Measurements from ENCODE around the gene ARFIP1. TPM values are rescaled to one million over a fixed set of nuclear protein-coding genes. Genes with fewer than 3 reads are reported as not detected.

Gene ARFIP1
- total RNA-seq, 1 donor from 2014 or later = 13.0 TPM

GRCh38 chr4:152935631-152936445, 156.1 kb downstream of the ARFIP1 start, which contains the start of gene FHDC1:
Gene FHDC1 (plus strand): TSS chr4:152936323. CDS start chr4:152943058, 6,735 bp downstream.
- Mint-ChIP-seq H3K27ac (peak within 1 kb of the TSS; percentile 4), H3K27me3 (peaks cover 68% of the 10 kb centered on the region), H3K9me3 (no peaks in the 10 kb centered on the region), H3K36me3 (ENCODE audit: low read depth) (peaks cover 1% of the 10 kb centered on the region), H3K4me3 (peak within 1 kb of the TSS; percentile 66), H3K4me1 (peaks cover 14% of the 10 kb centered on the region)
- peak; percentile 71 for DNase-seq
- intact Hi-C loops (cut with micrococcal nuclease) = loop anchor here (5.0 kb wide), 1 partner anchor 159 kb away; the partner anchor contains the start of genes ARFIP1 and TIGD4

GRCh38 chr4:152936446-152937335, 156.9 kb downstream of the ARFIP1 start:
- intact Hi-C loops (cut with micrococcal nuclease) = loop anchor here (5.0 kb wide), 1 partner anchor 159 kb away; the partner anchor contains the start of genes ARFIP1 and TIGD4
- peaks cover 1% of the 10 kb centered on the region for H3K36me3 Mint-ChIP-seq (ENCODE audit: low read depth)
- no peaks in the 10 kb centered on the region for H3K9me3 Mint-ChIP-seq
- DNase-seq = peak; percentile 73
- no peak overlapping the region for H3K27ac Mint-ChIP-seq
- peaks cover 63% of the 10 kb centered on the region for H3K27me3 Mint-ChIP-seq
- peaks cover 14% of the 10 kb centered on the region for H3K4me1 Mint-ChIP-seq
- H3K4me3 Mint-ChIP-seq = peak overlapping the region; percentile 62

GRCh38 chr4:152937336-152938236, 157.8 kb downstream of the ARFIP1 start:
- intact Hi-C loops (cut with micrococcal nuclease) = loop anchor here (5.0 kb wide), 1 partner anchor 160 kb away; the partner anchor contains the start of genes ARFIP1 and TIGD4
- H3K4me3 Mint-ChIP-seq = peak overlapping the region; percentile 74
- H3K4me1 Mint-ChIP-seq = peaks cover 14% of the 10 kb centered on the region
- no peak overlapping the region for H3K27ac Mint-ChIP-seq
- peak; percentile 67 for DNase-seq
- peaks cover 1% of the 10 kb centered on the region for H3K36me3 Mint-ChIP-seq (ENCODE audit: low read depth)
- H3K9me3 Mint-ChIP-seq = no peaks in the 10 kb centered on the region
- peaks cover 69% of the 10 kb centered on the region for H3K27me3 Mint-ChIP-seq

GRCh38 chr4:152938237-152938947, 158.6 kb downstream of the ARFIP1 start:
- peak overlapping the region; percentile 74 for H3K4me3 Mint-ChIP-seq

GRCh38 chr4:152939621-152940020, 159.9 kb downstream of the ARFIP1 start:
- peaks cover 1% of the 10 kb centered on the region for H3K36me3 Mint-ChIP-seq (ENCODE audit: low read depth)
- H3K4me1 Mint-ChIP-seq = peaks cover 14% of the 10 kb centered on the region
- H3K9me3 Mint-ChIP-seq = no peaks in the 10 kb centered on the region
- intact Hi-C loops (cut with micrococcal nuclease) = loop anchor here (5.0 kb wide), 1 partner anchor 162 kb away; the partner anchor contains the start of genes ARFIP1 and TIGD4
- DNase-seq = no peak
- H3K27ac Mint-ChIP-seq = no peak overlapping the region
- no peak overlapping the region for H3K4me3 Mint-ChIP-seq
- peaks cover 55% of the 10 kb centered on the region for H3K27me3 Mint-ChIP-seq

More at GRCh38 chr4:152938237-152938947, 158.6 kb downstream of the ARFIP1 start:
- peaks cover 14% of the 10 kb centered on the region for H3K4me1 Mint-ChIP-seq
- H3K27me3 Mint-ChIP-seq = peaks cover 65% of the 10 kb centered on the region
- H3K36me3 Mint-ChIP-seq (ENCODE audit: low read depth) = peaks cover 1% of the 10 kb centered on the region
- H3K9me3 Mint-ChIP-seq = no peaks in the 10 kb centered on the region
- no peak overlapping the region for H3K27ac Mint-ChIP-seq
- intact Hi-C loops (cut with micrococcal nuclease) = loop anchor here (5.0 kb wide), 1 partner anchor 161 kb away; the partner anchor contains the start of genes ARFIP1 and TIGD4
- DNase-seq = no peak

- no peak overlapping the region for H3K4me3 Mint-ChIP-seq
- H3K36me3 Mint-ChIP-seq (ENCODE audit: low read depth) = peaks cover 1% of the 10 kb centered on the region
- no peaks in the 10 kb centered on the region for H3K9me3 Mint-ChIP-seq
- H3K4me1 Mint-ChIP-seq = peaks cover 9% of the 10 kb centered on the region
- H3K27me3 Mint-ChIP-seq = peaks cover 46% of the 10 kb centered on the region
- intact Hi-C loops (cut with micrococcal nuclease) = no loop called here
- no peak for DNase-seq
- H3K27ac Mint-ChIP-seq = no peak overlapping the region
Measured at GRCh38 chr4:152940461-152940860, 160.7 kb downstream of the ARFIP1 start.

GRCh38 chr4:152941411-152941810, 161.7 kb downstream of the ARFIP1 start:
- DNase-seq = no peak
- intact Hi-C loops (cut with micrococcal nuclease) = no loop called here
- no peaks in the 10 kb centered on the region for H3K36me3 Mint-ChIP-seq (ENCODE audit: low read depth)
- peaks cover 49% of the 10 kb centered on the region for H3K27me3 Mint-ChIP-seq
- H3K9me3 Mint-ChIP-seq = no peaks in the 10 kb centered on the region
- H3K27ac Mint-ChIP-seq = no peak overlapping the region
- peaks cover 6% of the 10 kb centered on the region for H3K4me1 Mint-ChIP-seq
- no peak overlapping the region for H3K4me3 Mint-ChIP-seq

GRCh38 chr4:152942346-152942745, 162.6 kb downstream of the ARFIP1 start:
- DNase-seq = no peak
- intact Hi-C loops (cut with micrococcal nuclease) = no loop called here
- peaks cover 56% of the 10 kb centered on the region for H3K27me3 Mint-ChIP-seq
- H3K4me3 Mint-ChIP-seq = no peak overlapping the region
- H3K9me3 Mint-ChIP-seq = no peaks in the 10 kb centered on the region
- H3K27ac Mint-ChIP-seq = no peak overlapping the region
- peaks cover 6% of the 10 kb centered on the region for H3K4me1 Mint-ChIP-seq
- no peaks in the 10 kb centered on the region for H3K36me3 Mint-ChIP-seq (ENCODE audit: low read depth)

- Mint-ChIP-seq H3K27me3 (peaks cover 55% of the 10 kb centered on the region), H3K27ac (no peak overlapping the region), H3K4me3 (no peak overlapping the region), H3K4me1 (no peaks in the 10 kb centered on the region), H3K9me3 (no peaks in the 10 kb centered on the region), H3K36me3 (ENCODE audit: low read depth) (no peaks in the 10 kb centered on the region)
- intact Hi-C loops (cut with micrococcal nuclease) = no loop called here
- DNase-seq = no peak
Measured at GRCh38 chr4:152943672-152944071, 163.9 kb downstream of the ARFIP1 start.

- Mint-ChIP-seq H3K9me3 (no peaks in the 10 kb centered on the region), H3K27ac (no peak overlapping the region)
- no peak for DNase-seq
Measured at GRCh38 chr4:152944666-152945320, 165.0 kb downstream of the ARFIP1 start.

GRCh38 chr4:152945639-152946038, 165.9 kb downstream of the ARFIP1 start:
- intact Hi-C loops (cut with micrococcal nuclease) = no loop called here
- Mint-ChIP-seq H3K9me3 (no peaks in the 10 kb centered on the region), H3K27me3 (peaks cover 40% of the 10 kb centered on the region), H3K36me3 (ENCODE audit: low read depth) (no peaks in the 10 kb centered on the region), H3K4me1 (no peaks in the 10 kb centered on the region), H3K4me3 (no peak overlapping the region), H3K27ac (no peak overlapping the region)
- DNase-seq = no peak

More at GRCh38 chr4:152944666-152945320, 165.0 kb downstream of the ARFIP1 start:
- Mint-ChIP-seq H3K4me1 (no peaks in the 10 kb centered on the region), H3K27me3 (peaks cover 45% of the 10 kb centered on the region), H3K4me3 (no peak overlapping the region), H3K36me3 (ENCODE audit: low read depth) (no peaks in the 10 kb centered on the region)
- intact Hi-C loops (cut with micrococcal nuclease) = no loop called here

GRCh38 chr4:152946446-152946845, 166.7 kb downstream of the ARFIP1 start:
- DNase-seq = no peak

More at GRCh38 chr4:152946446-152946845, 166.7 kb downstream of the ARFIP1 start:
- no peaks in the 10 kb centered on the region for H3K36me3 Mint-ChIP-seq (ENCODE audit: low read depth)
- H3K4me1 Mint-ChIP-seq = no peaks in the 10 kb centered on the region
- no peaks in the 10 kb centered on the region for H3K9me3 Mint-ChIP-seq
- H3K27me3 Mint-ChIP-seq = peaks cover 41% of the 10 kb centered on the region
- no peak overlapping the region for H3K4me3 Mint-ChIP-seq
- intact Hi-C loops (cut with micrococcal nuclease) = no loop called here
- H3K27ac Mint-ChIP-seq = no peak overlapping the region
